Measurements from ENCODE around the gene GPRIN3.

GRCh38 chr4:89222170-89222569 lies 85.4 kb downstream of the GPRIN3 start:
- TF ChIP-seq CTCF (IDR thresholded peaks at IDR 0.05; ENCODE audit: insufficient read depth, low read length): no peak
- no peak for TF ChIP-seq GABPA (IDR thresholded peaks at IDR 0.05; ENCODE audit: low read depth)

Measured in HL-60 (cell line).